RWPE2 (cell line): ENCODE results near the gene PNMT.
A peak's percentile ranks its signal among the peaks of the same experiment; 100 is the strongest.

Experiments
- ATAC-seq: fragments of 200-7000 bp; cut with Tn5 transposase; 3 replicates; pipeline ENCODE4 v1.9.1; 2021; ENCODE audit warnings: low read depth
- DNase-seq: peaks from one replicate; pipeline ENCODE4 v3.0.0-alpha.2; 2020; ENCODE audit warnings: low spot score
- H3K27ac ChIP-seq: fragments of 450-650 bp; 2 replicates; pipeline ENCODE4 v1.5.1; 2017; ENCODE audit warnings: mild to moderate bottlenecking; ENCODE audit not compliant: poor library complexity, severe bottlenecking
- H3K27me3 ChIP-seq: fragments of 250-450 bp; sonication (Bioruptor Pico); 2 replicates; pipeline ENCODE4 v1.5.1; 2021; ENCODE audit warnings: mild to moderate bottlenecking, moderate library complexity; ENCODE audit not compliant: insufficient read depth, poor library complexity, severe bottlenecking
- H3K36me3 ChIP-seq: fragments of 250-450 bp; sonication (Bioruptor Pico); 2 replicates; pipeline ENCODE4 v1.5.1; 2020; ENCODE audit warnings: low read depth, mild to moderate bottlenecking, moderate library complexity
- H3K4me1 ChIP-seq: fragments of 250-450 bp; sonication (Bioruptor Pico); 2 replicates; pipeline ENCODE4 v1.5.1; 2021; ENCODE audit warnings: mild to moderate bottlenecking, moderate library complexity; ENCODE audit not compliant: insufficient read depth, poor library complexity, severe bottlenecking
- H3K4me3 ChIP-seq: fragments of 250-450 bp; sonication (Bioruptor Pico); 2 replicates; pipeline ENCODE4 v1.5.1; 2021; ENCODE audit warnings: mild to moderate bottlenecking, moderate library complexity; ENCODE audit not compliant: severe bottlenecking
- H3K9me3 ChIP-seq: fragments of 250-450 bp; sonication (Bioruptor Pico); 2 replicates; pipeline ENCODE4 v1.5.1; 2021; ENCODE audit warnings: mild to moderate bottlenecking, moderate library complexity; ENCODE audit not compliant: severe bottlenecking
- TF ChIP-seq, protein P1 (sequence below): fragments of 450-650 bp; IDR thresholded peaks from one replicate; pipeline ENCODE4 v1.5.1; 2017; ENCODE audit warnings: mild to moderate bottlenecking, moderate library complexity; ENCODE audit not compliant: poor library complexity, severe bottlenecking

PNMT gene, protein sequence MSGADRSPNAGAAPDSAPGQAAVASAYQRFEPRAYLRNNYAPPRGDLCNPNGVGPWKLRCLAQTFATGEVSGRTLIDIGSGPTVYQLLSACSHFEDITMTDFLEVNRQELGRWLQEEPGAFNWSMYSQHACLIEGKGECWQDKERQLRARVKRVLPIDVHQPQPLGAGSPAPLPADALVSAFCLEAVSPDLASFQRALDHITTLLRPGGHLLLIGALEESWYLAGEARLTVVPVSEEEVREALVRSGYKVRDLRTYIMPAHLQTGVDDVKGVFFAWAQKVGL

GRCh38 chr17:39667945-39668924, at the start of gene PNMT:
Gene PNMT (plus strand): TSS chr17:39668453. CDS start chr17:39668476, 23 bp downstream.
- H3K27me3 ChIP-seq, result peaks cover 4% of the 10 kb centered on the region
- H3K4me1 ChIP-seq, result no peaks in the 10 kb centered on the region
- no peak within 1 kb of the TSS for H3K27ac ChIP-seq
- DNase-seq, result peak; percentile 44
- H3K9me3 ChIP-seq, result no peaks in the 10 kb centered on the region
- no peaks in the 10 kb centered on the region for H3K36me3 ChIP-seq
- TF ChIP-seq, protein P1, sequence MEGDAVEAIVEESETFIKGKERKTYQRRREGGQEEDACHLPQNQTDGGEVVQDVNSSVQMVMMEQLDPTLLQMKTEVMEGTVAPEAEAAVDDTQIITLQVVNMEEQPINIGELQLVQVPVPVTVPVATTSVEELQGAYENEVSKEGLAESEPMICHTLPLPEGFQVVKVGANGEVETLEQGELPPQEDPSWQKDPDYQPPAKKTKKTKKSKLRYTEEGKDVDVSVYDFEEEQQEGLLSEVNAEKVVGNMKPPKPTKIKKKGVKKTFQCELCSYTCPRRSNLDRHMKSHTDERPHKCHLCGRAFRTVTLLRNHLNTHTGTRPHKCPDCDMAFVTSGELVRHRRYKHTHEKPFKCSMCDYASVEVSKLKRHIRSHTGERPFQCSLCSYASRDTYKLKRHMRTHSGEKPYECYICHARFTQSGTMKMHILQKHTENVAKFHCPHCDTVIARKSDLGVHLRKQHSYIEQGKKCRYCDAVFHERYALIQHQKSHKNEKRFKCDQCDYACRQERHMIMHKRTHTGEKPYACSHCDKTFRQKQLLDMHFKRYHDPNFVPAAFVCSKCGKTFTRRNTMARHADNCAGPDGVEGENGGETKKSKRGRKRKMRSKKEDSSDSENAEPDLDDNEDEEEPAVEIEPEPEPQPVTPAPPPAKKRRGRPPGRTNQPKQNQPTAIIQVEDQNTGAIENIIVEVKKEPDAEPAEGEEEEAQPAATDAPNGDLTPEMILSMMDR, result peak; percentile 75
- peak; percentile 34; the same call in 1 of the 3 replicates for ATAC-seq
- H3K4me3 ChIP-seq, result peak within 1 kb of the TSS; percentile 20

GRCh38 chr17:39618956-39619785, 49.1 kb upstream of the PNMT start:
- Histone ChIP-seq H3K9me3 (no peaks in the 10 kb centered on the region), H3K4me1 (no peaks in the 10 kb centered on the region), H3K27me3 (no peaks in the 10 kb centered on the region), H3K27ac (no peak overlapping the region), H3K4me3 (no peak overlapping the region), H3K36me3 (no peaks in the 10 kb centered on the region)
- ATAC-seq (no peak), DNase-seq (no peak)
- TF ChIP-seq, protein P1, result no peak

DNA sequence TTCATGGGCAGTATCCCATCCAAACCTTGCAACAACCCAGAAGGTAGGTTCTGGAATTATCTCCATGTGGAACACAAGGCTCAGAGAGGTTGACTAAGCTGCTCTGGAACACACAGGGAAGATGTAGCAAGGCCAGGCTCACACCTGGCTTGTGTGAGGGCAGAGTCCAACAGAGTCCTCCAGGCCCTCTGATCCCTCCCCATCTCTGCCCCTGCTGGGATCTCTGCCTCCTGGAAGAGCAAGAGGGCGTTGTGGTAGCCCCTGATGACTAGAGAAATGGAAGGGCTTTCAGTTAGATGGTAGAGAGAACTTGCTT, 48.5 kb upstream of the PNMT start:
- DNase-seq (no peak), ATAC-seq (no peak)
- H3K4me3 ChIP-seq, result no peak overlapping the region
- no peak overlapping the region for H3K27ac ChIP-seq
- no peaks in the 10 kb centered on the region for H3K4me1 ChIP-seq
- no peaks in the 10 kb centered on the region for H3K27me3 ChIP-seq
- TF ChIP-seq, protein P1, result no peak
- no peaks in the 10 kb centered on the region for H3K9me3 ChIP-seq
- H3K36me3 ChIP-seq, result no peaks in the 10 kb centered on the region

DNA sequence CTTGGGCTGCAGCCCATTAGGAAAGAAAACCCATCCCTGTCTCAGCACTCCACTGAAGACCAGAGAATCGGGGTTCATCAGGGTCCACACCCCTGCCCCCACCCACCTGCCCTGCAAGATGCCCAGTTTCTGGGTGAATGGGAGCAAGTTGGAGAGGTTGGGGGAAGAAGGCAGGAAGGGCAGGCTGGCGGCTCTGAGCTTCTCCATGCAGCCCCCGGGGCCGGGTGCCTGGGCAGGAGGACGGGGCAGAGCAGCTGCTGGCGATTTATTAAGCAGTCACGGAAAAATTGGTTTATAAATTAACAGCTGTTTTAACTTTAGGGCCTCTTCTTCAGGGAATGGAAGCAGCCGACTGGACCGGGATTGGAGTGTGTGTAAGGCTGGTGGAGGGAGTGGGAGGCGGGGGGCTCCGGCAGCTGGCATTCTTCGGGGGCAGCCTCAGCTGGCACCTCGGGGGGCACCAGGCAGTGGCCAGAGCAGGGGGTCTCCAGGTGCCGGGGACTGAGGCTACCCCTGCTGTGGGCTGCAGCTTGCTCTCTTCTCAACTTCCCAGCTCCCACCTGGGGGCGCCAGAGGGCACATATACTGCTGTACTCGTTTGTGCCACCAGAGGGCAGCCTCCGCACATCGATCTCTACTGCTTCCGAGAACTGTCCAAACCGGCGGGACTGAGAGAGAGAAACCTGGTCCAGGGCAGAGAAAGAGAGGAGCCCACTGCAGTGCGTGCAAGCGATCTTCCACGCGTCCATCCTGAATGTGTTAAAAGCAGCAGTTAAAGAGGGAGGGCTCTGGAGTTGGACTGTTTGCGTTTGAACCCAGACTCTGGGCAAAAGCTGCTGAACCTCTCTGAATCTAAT, 46.5 kb upstream of the PNMT start:
- no peak for DNase-seq
- Histone ChIP-seq H3K4me3 (no peak overlapping the region), H3K27me3 (peaks cover 2% of the 10 kb centered on the region), H3K36me3 (no peaks in the 10 kb centered on the region), H3K4me1 (peaks cover 5% of the 10 kb centered on the region), H3K9me3 (no peaks in the 10 kb centered on the region), H3K27ac (no peak overlapping the region)
- TF ChIP-seq, protein P1, result peak; percentile 97
- peak; percentile 56 for ATAC-seq
